NCI-H82 treated with DMSO at 0.1 percent for 48 hours (cell line): ENCODE measurements around the gene OSBPL6.
"Not testable (repeated sequence)": the region's sequence is repeated elsewhere in the genome, so short reads cannot be mapped to it uniquely, and the experiment has no call there.

Source experiments
- DNase-seq: peaks from one replicate; lab custom pipeline; 2025; ENCODE audit not compliant: unreplicated experiment; lab: John Stamatoyannopoulos, UW

OSBPL6 gene

GRCh38 chr2:178197791-178198190 lies 3.5 kb downstream of the OSBPL6 start:
- no peak for DNase-seq

- DNase-seq = not testable (repeated sequence)
Measured at GRCh38 chr2:178198441-178198840, 4.1 kb downstream of the OSBPL6 start.

DNA sequence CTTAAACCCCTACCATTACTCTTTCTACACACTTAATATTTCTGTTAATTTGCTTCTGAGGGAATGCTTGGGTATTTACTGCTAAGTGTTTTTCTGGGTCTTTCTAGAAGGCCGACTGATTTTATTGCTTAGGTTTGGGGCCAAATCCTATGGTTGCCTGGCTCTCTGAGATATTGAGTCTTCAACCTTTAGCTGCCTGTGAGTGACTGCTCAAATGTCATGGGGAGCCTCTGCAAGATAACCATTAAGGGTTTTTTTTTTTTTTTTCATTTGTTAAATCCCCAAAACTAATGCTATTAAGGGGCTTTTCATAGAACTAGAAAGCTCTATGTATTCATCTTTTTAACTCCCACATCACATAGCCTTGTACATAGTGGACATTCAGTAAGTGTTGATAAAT lies 5.0 kb downstream of the OSBPL6 start:
- no peak for DNase-seq

- DNase-seq = no peak
Measured at GRCh38 chr2:178200331-178200730, 6.0 kb downstream of the OSBPL6 start.

GRCh38 chr2:178202927-178203326 lies 8.6 kb downstream of the OSBPL6 start:
- DNase-seq = no peak

DNA sequence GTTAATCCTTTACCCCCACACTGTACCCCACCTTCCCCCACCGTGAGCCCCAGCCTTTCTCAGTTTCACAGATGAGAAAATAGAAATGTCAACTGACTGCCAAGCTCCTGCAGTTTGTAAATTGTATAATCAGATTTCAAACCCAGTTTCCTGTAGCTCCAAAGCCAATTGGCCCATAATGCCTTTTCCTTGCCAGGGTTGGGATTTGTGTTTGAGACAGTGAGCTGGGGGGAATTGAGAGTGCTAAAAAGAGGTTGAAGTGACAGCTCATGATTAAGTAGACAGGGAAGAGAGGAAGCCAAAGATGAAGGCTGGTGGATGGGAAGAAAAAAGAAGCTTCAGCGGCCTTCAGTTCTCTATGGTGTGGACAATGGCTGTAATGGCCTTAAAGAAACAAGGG lies 10.7 kb downstream of the OSBPL6 start:
- peak; percentile 91 for DNase-seq

DNA sequence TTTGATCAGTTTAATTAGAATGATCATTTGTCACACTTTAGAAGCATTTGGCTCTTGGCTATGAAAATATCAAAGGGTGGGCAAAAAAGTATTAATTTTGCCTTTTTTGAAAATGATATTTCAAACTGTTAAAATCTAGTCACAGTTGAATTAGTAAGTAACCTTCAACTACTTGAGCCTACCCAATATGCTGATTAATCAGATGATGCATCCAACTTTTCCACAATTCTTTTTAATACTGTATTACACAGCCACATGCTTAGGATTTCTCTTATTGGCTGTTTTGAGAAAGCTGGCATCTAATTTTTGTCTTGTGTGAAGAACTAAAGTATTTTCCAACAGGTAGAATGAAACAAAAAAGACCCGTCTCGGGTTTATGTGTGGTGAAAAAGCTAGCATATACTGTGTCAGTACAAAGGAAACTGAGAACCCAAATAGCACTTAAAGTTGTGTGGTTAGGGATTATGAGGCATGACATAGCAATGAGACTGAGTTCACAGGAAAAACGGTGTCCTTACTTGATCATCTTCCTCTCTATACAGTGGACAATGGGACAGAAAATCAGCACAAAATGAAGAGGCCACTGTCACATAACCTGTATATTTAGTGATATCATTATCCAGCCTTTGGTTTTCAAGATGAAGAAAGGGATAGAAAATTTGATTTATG lies 11.7 kb downstream of the OSBPL6 start:
- DNase-seq = no peak

GRCh38 chr2:178208336-178208735 lies 14.0 kb downstream of the OSBPL6 start:
- DNase-seq = no peak

DNA sequence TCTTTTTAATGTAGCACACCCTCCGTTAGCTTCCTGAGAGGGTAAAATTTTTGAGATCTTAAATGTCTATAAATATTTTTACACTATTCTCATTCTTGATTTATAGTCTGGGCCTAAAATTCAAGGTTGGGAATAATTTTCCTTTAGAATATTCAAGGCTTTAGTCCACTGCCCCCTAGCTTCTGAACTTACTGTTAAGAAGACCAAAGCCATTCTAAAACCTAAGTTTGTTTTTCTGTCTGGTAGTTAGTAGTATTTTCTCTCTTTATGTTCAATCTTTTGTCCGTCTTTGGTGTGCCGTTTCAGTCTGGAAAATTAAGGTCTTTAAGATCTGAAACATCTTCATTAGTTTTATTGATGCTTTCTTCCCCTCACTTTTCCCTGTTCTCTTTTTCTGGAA lies 14.5 kb downstream of the OSBPL6 start:
- no peak for DNase-seq

GRCh38 chr2:178211460-178211859 lies 17.1 kb downstream of the OSBPL6 start:
- DNase-seq = no peak

GRCh38 chr2:178211943-178212342 lies 17.6 kb downstream of the OSBPL6 start:
- no peak for DNase-seq

- DNase-seq = no peak
Measured at GRCh38 chr2:178213991-178214390, 19.7 kb downstream of the OSBPL6 start.

DNA sequence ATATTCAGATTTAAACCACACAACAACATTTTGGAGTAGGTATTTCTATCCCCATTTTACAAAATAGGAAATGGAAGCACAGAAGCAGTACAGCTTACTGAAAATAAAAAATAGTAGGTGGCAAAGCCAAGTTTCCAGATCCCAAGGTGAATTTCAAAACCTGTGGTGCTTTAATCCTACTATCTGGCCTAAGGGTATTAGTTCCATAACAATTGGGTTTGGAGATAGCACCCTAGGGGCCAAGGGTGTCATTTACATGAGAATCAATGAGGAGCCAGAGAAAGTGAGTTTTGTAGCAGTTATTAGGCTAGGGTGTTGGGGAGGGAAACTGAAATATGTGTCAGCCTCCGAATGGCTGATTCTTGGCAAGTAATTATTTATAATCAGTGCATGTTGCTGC lies 24.9 kb downstream of the OSBPL6 start:
- no peak for DNase-seq

GRCh38 chr2:178220814-178221213 lies 26.5 kb downstream of the OSBPL6 start:
- no peak for DNase-seq

- DNase-seq = no peak
Measured at GRCh38 chr2:178221556-178221955, 27.2 kb downstream of the OSBPL6 start.

DNA sequence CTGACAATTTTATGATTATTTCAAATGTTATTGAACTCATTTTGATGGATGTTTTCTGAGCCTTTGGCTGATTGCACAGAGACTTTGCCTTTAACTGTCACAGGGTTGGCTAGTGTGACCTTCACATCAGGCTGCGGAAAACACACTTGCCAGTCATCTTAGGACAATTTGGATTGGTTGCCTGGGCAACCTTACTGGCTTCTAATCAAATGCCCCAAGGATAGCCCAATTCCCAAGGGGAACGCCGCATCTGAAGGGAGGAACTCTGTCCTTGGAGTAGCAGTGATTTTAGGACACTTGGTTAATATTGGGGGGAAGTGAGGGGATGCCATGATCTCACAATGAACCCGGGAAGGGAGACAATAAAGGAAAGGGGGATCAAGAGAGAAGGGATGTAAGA lies 29.5 kb downstream of the OSBPL6 start:
- DNase-seq = no peak

GRCh38 chr2:178225006-178225805 lies 30.9 kb downstream of the OSBPL6 start:
- no peak for DNase-seq

DNA sequence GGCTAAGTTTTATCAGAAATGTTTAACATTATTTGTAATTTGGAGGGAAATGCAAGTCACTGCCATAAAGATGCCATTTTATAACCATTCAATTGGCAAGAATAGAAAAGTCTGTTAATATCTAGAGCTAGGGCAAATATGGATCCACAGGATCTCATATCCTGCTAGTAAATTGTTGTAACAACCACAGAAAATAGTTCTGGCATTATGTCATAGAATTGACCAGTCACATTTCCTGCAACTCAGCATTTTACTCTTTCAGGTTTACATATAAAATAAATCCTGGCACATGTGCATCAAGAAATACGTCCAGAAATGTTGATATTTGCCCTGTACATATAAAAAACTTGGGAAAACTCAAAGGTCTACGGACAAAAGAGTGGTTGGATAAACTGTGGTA lies 32.9 kb downstream of the OSBPL6 start:
- DNase-seq = no peak

GRCh38 chr2:178229927-178230326 lies 35.6 kb downstream of the OSBPL6 start:
- no peak for DNase-seq

DNA sequence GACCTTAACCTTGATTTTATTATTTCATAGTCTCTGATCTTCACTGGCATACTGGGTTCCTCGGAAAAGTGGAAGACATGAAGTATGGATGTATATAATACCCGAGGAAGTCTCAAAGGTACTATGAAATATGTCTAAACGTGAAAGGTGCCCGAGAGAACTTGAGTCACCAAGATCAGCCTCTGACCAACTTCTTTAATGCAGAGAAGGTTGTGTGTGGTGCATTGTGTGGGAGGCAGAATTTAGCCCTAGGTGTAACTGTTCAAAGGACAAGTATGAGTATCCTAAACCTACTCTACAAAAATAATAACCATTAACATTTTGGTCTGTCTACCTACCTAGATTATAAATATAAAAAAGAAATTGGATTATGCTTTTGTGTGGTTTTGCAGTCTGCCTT lies 36.1 kb downstream of the OSBPL6 start:
- DNase-seq = no peak

DNA sequence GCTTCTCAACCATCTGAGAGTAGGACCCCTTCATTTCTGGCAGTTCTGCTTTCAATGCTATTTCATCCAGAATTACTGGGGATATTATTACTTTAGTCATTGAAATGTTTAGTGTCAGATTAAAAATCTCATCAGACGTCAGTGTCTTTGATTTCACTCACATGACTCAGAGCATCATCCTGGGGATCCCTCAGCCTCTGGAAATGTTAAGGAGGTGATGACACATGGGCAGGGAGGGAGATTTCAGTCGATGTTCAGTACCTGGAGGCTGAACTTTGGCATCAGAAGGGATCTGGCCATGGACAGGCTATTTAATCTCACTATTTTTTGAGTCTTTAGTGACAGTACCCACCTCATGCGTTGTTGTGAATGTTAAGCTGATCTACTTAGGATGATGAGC lies 39.1 kb downstream of the OSBPL6 start:
- DNase-seq = peak; percentile 62

DNA sequence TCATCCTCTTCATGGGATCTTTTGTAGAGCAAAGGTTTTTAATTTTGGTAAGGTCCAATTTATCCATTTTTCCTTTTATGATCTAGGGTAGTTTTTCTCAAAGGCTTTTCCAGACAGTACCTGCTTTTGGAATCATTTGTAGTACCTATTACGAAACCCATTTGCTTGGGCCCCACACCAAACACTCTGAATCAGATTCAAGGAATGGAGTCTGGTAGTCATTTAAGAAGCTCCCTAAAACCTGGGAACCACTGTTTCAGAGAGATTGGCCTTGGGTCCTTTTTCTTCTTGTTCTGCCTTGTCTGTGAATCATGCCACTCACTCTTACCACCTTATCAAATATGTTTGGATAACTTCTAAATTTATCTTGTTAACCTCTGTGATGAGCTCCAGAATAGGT lies 40.3 kb downstream of the OSBPL6 start:
- no peak for DNase-seq
